B cell (primary cell): ENCODE measurements around the gene ACOXL. TPM values are rescaled to one million over a fixed set of nuclear protein-coding genes. Genes with fewer than 3 reads are reported as not detected.

Experiments
- ATAC-seq: fragments of 200-7000 bp; cut with Tn5 transposase; one replicate; pipeline ENCODE4 v1.10.0; 2021; ENCODE audit warnings: low read depth, mild to moderate bottlenecking, moderate number of reproducible peaks, moderate library complexity
- CTCF ChIA-PET: fragments of 350-600 bp; sonication (Branson Sonifier 250); formaldehyde crosslinking; loops from one replicate; lab custom pipeline; 2021; ENCODE audit warnings: antibody characterized with exemption, inconsistent platforms; lab: Charles Lee
- POLR2A ChIA-PET: fragments of 350-600 bp; sonication (Branson Sonifier 250); formaldehyde crosslinking; loops from one replicate; lab custom pipeline; 2021; ENCODE audit warnings: antibody characterized with exemption; lab: Charles Lee
- DNase-seq: peaks from one replicate; pipeline ENCODE4 v3.0.0; 2013
- H2AFZ ChIP-seq: 2 replicates; pipeline ENCODE4 v1.6.1; 2012; ENCODE audit warnings: mild to moderate bottlenecking, low read depth, low read length; ENCODE audit not compliant: insufficient read depth, poor library complexity, severe bottlenecking
- H3K27ac ChIP-seq, 2 donors: 1 replicate in 1 of 2; 2 replicates in 1 of 2; pipeline ENCODE4 v1.5.1; 2012 to 2013; ENCODE audit warnings: low read length in 2 of 2, mild to moderate bottlenecking in 2 of 2, moderate library complexity in 1 of 2
- H3K27me3 ChIP-seq, 4 experiments: fragments of 200-600 bp in 1 of 4; sonication (generic) in 1 of 4; replicated peaks in 1 of 4; 1 replicate in 2 of 4; 2 replicates in 2 of 4; pipeline versions ENCODE4 v1.6.1 to v1.7.0; 2013 to 2016; ENCODE audit warnings: low read length in 3 of 4, mild to moderate bottlenecking in 2 of 4, mixed read lengths in 1 of 4, moderate library complexity in 1 of 4; ENCODE audit not compliant: insufficient read depth in 4 of 4, control insufficient read depth in 3 of 4; ENCODE audit errors: control extremely low read depth in 1 of 4
- H3K36me3 ChIP-seq, 2 experiments: replicated peaks in 1 of 2; 1 replicate in 1 of 2; 2 replicates in 1 of 2; pipeline versions ENCODE4 v1.6.1 to v1.7.1; 2013; ENCODE audit warnings: low read length in 1 of 2; ENCODE audit not compliant: insufficient read depth in 2 of 2, control insufficient read depth in 1 of 2; ENCODE audit errors: control extremely low read depth in 1 of 2, extremely low read depth in 1 of 2
- H3K4me1 ChIP-seq, 2 donors: fragments of 200-600 bp in 1 of 2; sonication (generic) in 1 of 2; 1 replicate in 1 of 2; 2 replicates in 1 of 2; pipeline versions ENCODE4 v1.5.1 to v1.6.1; 2013 to 2017; ENCODE audit warnings: low read length in 2 of 2; ENCODE audit not compliant: control insufficient read depth in 2 of 2, insufficient read depth in 2 of 2
- H3K4me2 ChIP-seq: replicated peaks from 2 replicates; pipeline ENCODE3; 2012; ENCODE audit warnings: mild to moderate bottlenecking, low read depth, low read length; ENCODE audit not compliant: poor library complexity, severe bottlenecking
- H3K4me3 ChIP-seq, 5 experiments: fragments of 200-600 bp in 1 of 5; sonication (generic) in 1 of 5; 1 replicate in 3 of 5; 2 replicates in 2 of 5; pipeline versions ENCODE4 v1.5.1 to v1.7.0; 2011 to 2016; ENCODE audit warnings: low read length in 4 of 5, mild to moderate bottlenecking in 4 of 5, low read depth in 2 of 5, control low read depth in 1 of 5, moderate library complexity in 1 of 5; ENCODE audit not compliant: insufficient read depth in 1 of 5; ENCODE audit errors: control extremely low read depth in 1 of 5, extremely low read depth in 1 of 5
- H3K79me2 ChIP-seq: fragments of 200-600 bp; sonication (generic); one replicate; pipeline ENCODE4 v1.6.0; 2016; ENCODE audit warnings: low read length; ENCODE audit not compliant: control insufficient read depth, insufficient read depth
- H3K9ac ChIP-seq: fragments of 200-600 bp; sonication (generic); 2 replicates; pipeline ENCODE4 v1.6.1; 2017; ENCODE audit warnings: mild to moderate bottlenecking, low read length, moderate library complexity
- H3K9me3 ChIP-seq, 3 donors: one replicate each; pipeline versions ENCODE4 v1.6.1 to v1.7.1; 2013; ENCODE audit warnings: low read length in 2 of 3; ENCODE audit not compliant: control insufficient read depth in 2 of 3, insufficient read depth in 1 of 3; ENCODE audit errors: control extremely low read depth in 1 of 3
- H4K20me1 ChIP-seq: 2 replicates; pipeline ENCODE4 v1.6.0; 2012; ENCODE audit warnings: mild to moderate bottlenecking, low read length; ENCODE audit not compliant: insufficient read depth, control insufficient read depth, poor library complexity, severe bottlenecking
- H3K27ac Mint-ChIP-seq: one replicate; pipeline ENCODE4 v1.8.0; 2021; ENCODE audit warnings: mixed read lengths
- H3K27me3 Mint-ChIP-seq: one replicate; pipeline ENCODE4 v1.8.0; 2021; ENCODE audit warnings: mixed read lengths
- H3K4me1 Mint-ChIP-seq: one replicate; pipeline ENCODE4 v1.8.0; 2021; ENCODE audit warnings: mixed read lengths
- H3K4me3 Mint-ChIP-seq: one replicate; pipeline ENCODE4 v1.8.0; 2021; ENCODE audit warnings: mixed read lengths
- H3K9me3 Mint-ChIP-seq: one replicate; pipeline ENCODE4 v1.8.0; 2022; ENCODE audit warnings: mixed read lengths; ENCODE audit not compliant: insufficient read depth
- CTCF ChIP-seq: fragments of 200-600 bp; IDR thresholded peaks from one replicate; pipeline ENCODE4 v1.8.0; 2022; ENCODE audit warnings: antibody characterized with exemption, mild to moderate bottlenecking
- EZH2 ChIP-seq: IDR thresholded peaks from 2 replicates; pipeline ENCODE4 v1.6.1; 2012; ENCODE audit warnings: borderline replicate concordance, low read depth, mild to moderate bottlenecking, moderate library complexity, low read length; ENCODE audit not compliant: insufficient read depth, poor library complexity, severe bottlenecking
- WGBS: methylation state at CpG from one replicate; pipeline ENCODE4 v1.1.5; 2013; ENCODE audit warnings: missing lambda C conversion rate; ENCODE audit not compliant: insufficient coverage; 5-methylcytosine and 5-hydroxymethylcytosine counted together
- intact Hi-C: fragments of 100-400 bp; cut with micrococcal nuclease; formaldehyde crosslinking; loops from one replicate; pipeline ENCODE4 v1.10.0; 2022
- polyA plus RNA-seq: library from polyadenylated mRNA; depleted of rRNA; stranded (reverse); fragments of >200 nt; gene quantifications from 2 replicates; pipeline ENCODE4 v1.2.3, GENCODE V29; 2012
- total RNA-seq, 2 donors: library from RNA; stranded (reverse); fragments of 120-200 nt in 1 of 2; gene quantifications; 1 replicate in 1 of 2; 2 replicates in 1 of 2; pipeline versions ENCODE4 v1.2.3 to v1.2.4, GENCODE V29; 2013 to 2022

ACOXL gene
- total and polyA plus RNA-seq, 2 donors (not counting 1 experiment from before 2014, with no cell fraction given) = 0.06 TPM; not detected in 1

- H3K36me3 ChIP-seq = no peaks in the 10 kb centered on the region
- Mint-ChIP-seq H3K9me3 (no peaks in the 10 kb centered on the region), H3K27ac (no peak overlapping the region), H3K27me3 (peaks cover 15% of the 10 kb centered on the region), H3K4me3 (no peak overlapping the region), H3K4me1 (no peaks in the 10 kb centered on the region)
- intact Hi-C loops = no loop called here
- no peaks in the 10 kb centered on the region for H3K27me3 ChIP-seq
- TF ChIP-seq CTCF = no peak
- no peak for TF ChIP-seq EZH2
- H3K79me2 ChIP-seq = no peaks in the 10 kb centered on the region
- no peaks in the 10 kb centered on the region for H3K9me3 ChIP-seq
- ChIA-PET CTCF (no interaction called here), POLR2A (no interaction called here)
- H4K20me1 ChIP-seq = no peaks in the 10 kb centered on the region
- H3K4me1 ChIP-seq = no peaks in the 10 kb centered on the region
- H3K4me3 ChIP-seq = no peak overlapping the region
- DNase-seq (no peak), ATAC-seq (no peak)
- no peak overlapping the region for H3K9ac ChIP-seq
- no peak overlapping the region for H2AFZ ChIP-seq
- H3K4me2 ChIP-seq = no peak overlapping the region
- 72% methylated on average over 7 of the region's 7 CpGs for WGBS
- no peak overlapping the region for H3K27ac ChIP-seq
Measured at GRCh38 chr2:111022633-111023032, 290.3 kb downstream of the ACOXL start.

GRCh38 chr2:111024496-111024895 lies 292.1 kb downstream of the ACOXL start:
- Histone ChIP-seq H3K36me3 (no peaks in the 10 kb centered on the region), H2AFZ (no peak overlapping the region), H3K4me2 (no peak overlapping the region), H3K9ac (no peak overlapping the region), H3K79me2 (no peaks in the 10 kb centered on the region), H3K27ac (no peak overlapping the region), H4K20me1 (no peaks in the 10 kb centered on the region), H3K4me1 (no peaks in the 10 kb centered on the region), H3K4me3 (no peak overlapping the region), H3K9me3 (peaks cover 0 to 3% (median 0%) of the 10 kb centered on the region in 3 donors), H3K27me3 (no peaks in the 10 kb centered on the region)
- ChIA-PET CTCF (no interaction called here), POLR2A (no interaction called here)
- Mint-ChIP-seq H3K4me1 (no peaks in the 10 kb centered on the region), H3K27me3 (peaks cover 15% of the 10 kb centered on the region), H3K9me3 (no peaks in the 10 kb centered on the region), H3K4me3 (no peak overlapping the region), H3K27ac (no peak overlapping the region)
- no peak for ATAC-seq
- no peak for DNase-seq
- intact Hi-C loops = no loop called here
- WGBS = 93% methylated on average over 2 of the region's 4 CpGs
- TF ChIP-seq EZH2 (no peak), CTCF (no peak)
